Type B pancreatic cell (in vitro differentiated cells): ENCODE results near the gene MYEOV. TPM values are rescaled to one million over a fixed set of nuclear protein-coding genes. Genes with fewer than 3 reads are reported as not detected.

Experiments used
- DNase-seq: peaks from one replicate; pipeline ENCODE4 v3.0.0; 2021; ENCODE audit warnings: mixed read lengths; ENCODE audit not compliant: unreplicated experiment; ENCODE audit errors: extremely low spot score
- H3K27ac Mint-ChIP-seq: 2 replicates; pipeline ENCODE4 v1.8.0; 2021; ENCODE audit warnings: mild to moderate bottlenecking, mixed read lengths
- H3K27me3 Mint-ChIP-seq: 2 replicates; pipeline ENCODE4 v1.8.0; 2021; ENCODE audit warnings: mixed read lengths
- H3K36me3 Mint-ChIP-seq: 2 replicates; pipeline ENCODE4 v1.8.0; 2021; ENCODE audit warnings: mixed read lengths
- H3K4me1 Mint-ChIP-seq: one replicate; pipeline ENCODE4 v1.8.0; 2021; ENCODE audit warnings: mixed read lengths; ENCODE audit not compliant: unreplicated experiment
- H3K4me3 Mint-ChIP-seq: 2 replicates; pipeline ENCODE4 v1.8.0; 2021; ENCODE audit warnings: mild to moderate bottlenecking, mixed read lengths
- H3K9me3 Mint-ChIP-seq: 2 replicates; pipeline ENCODE4 v1.8.0; 2021; ENCODE audit warnings: mixed read lengths
- total RNA-seq: library from RNA; stranded (reverse); gene quantifications from 2 replicates; pipeline ENCODE4 v1.2.1, GENCODE V29; 2021; ENCODE audit warnings: low replicate concordance
- TF ChIP-seq, protein P1 (sequence below): fragments of 200-600 bp; sonication (generic); conservative IDR thresholded peaks from 2 replicates; pipeline ENCODE4 v1.5.0; 2021; ENCODE audit warnings: antibody characterized with exemption, mild to moderate bottlenecking

Gene MYEOV
- total RNA-seq, 1 donor from 2014 or later: 4.1 TPM

DNA sequence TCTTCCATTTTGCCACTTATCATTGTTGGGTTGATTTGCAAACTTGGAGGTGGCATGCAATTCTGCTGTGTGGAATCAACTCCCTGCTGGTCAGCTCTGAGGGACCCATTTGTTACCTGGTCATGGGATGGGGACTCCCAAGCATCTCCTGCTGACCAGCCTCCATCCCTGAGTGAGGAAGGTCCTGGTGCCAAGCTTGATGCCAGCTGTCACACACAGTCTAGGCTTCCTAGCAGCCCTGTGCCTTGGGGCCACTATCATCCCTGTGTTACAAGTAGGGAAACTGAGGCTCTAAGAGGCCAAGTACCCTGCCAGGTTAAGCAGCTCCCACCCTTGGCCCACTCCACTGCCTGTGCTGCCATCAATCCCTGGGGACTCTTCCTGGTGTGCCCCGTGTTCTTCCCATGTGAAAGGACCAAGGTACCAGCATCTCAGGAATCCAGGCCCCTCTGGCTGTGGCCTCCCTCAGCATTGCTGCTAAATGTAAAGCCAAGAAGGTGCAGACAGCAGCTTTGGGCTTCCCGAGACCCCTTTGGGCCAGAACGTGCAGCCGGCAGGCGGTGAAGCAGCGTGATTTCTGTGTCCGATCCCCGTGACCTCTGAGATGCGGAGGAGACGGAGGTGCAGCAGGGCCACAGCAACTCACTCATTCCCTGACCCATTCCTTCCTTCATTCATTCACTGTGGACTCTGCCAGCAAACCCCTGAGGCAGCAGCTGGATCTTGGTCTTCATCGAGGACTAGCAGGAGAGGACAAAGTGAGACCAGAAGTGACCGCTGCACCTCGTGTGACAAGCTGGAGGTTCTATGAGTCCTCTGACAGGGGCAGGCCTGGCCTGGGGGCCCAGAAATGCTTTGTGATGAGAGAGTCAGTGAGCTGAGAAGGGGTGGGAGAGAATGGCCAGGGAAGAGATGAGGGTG, 49.7 kb downstream of the MYEOV start:
- Mint-ChIP-seq H3K36me3 (no peaks in the 10 kb centered on the region), H3K4me3 (no peak overlapping the region), H3K27me3 (no peaks in the 10 kb centered on the region), H3K4me1 (peaks cover 10% of the 10 kb centered on the region), H3K27ac (no peak overlapping the region), H3K9me3 (no peaks in the 10 kb centered on the region)
- peak; percentile 56 for DNase-seq
- TF ChIP-seq, protein P1, sequence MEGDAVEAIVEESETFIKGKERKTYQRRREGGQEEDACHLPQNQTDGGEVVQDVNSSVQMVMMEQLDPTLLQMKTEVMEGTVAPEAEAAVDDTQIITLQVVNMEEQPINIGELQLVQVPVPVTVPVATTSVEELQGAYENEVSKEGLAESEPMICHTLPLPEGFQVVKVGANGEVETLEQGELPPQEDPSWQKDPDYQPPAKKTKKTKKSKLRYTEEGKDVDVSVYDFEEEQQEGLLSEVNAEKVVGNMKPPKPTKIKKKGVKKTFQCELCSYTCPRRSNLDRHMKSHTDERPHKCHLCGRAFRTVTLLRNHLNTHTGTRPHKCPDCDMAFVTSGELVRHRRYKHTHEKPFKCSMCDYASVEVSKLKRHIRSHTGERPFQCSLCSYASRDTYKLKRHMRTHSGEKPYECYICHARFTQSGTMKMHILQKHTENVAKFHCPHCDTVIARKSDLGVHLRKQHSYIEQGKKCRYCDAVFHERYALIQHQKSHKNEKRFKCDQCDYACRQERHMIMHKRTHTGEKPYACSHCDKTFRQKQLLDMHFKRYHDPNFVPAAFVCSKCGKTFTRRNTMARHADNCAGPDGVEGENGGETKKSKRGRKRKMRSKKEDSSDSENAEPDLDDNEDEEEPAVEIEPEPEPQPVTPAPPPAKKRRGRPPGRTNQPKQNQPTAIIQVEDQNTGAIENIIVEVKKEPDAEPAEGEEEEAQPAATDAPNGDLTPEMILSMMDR: no peak

DNA sequence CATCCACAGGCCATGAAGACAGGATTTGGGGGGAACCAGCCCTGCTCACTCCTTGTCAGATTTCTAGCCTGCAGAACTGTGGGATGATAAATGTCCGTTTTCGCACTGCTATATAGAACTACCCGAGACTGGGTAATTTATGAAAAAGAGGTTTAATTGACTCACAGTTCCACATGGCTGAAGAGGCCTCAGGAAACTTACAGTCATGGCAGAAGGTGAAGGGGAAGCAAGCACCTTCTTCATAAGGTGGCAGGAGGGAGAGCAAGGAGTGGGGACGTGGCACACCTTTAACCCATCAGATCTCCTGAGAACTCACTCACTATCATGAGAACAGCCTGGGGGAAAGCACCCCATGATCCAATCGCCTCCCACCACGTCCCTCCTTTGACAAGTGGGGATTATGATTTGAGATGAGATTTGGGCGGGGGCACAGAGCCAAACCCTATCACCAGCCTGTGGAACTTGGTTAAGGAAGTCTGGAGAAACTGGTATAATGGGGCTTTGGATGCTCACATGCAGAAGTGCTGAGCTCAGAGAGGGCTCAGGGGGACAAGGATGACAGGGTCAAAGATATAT, 50.7 kb downstream of the MYEOV start:
- no peaks in the 10 kb centered on the region for H3K9me3 Mint-ChIP-seq
- TF ChIP-seq, protein P1: no peak
- no peaks in the 10 kb centered on the region for H3K36me3 Mint-ChIP-seq
- H3K4me1 Mint-ChIP-seq: peaks cover 10% of the 10 kb centered on the region
- no peaks in the 10 kb centered on the region for H3K27me3 Mint-ChIP-seq
- peak; percentile 16 for DNase-seq
- no peak overlapping the region for H3K27ac Mint-ChIP-seq
- no peak overlapping the region for H3K4me3 Mint-ChIP-seq

Other genes starting within 250 kb of the MYEOV start
- 19.5 and 20.7 TPM in 2 replicates for gene TPCN2, start 245.2 kb upstream of the MYEOV start, total RNA-seq
- 0.52 and 5.3 TPM in 2 replicates for gene SMIM38, start 138.2 kb upstream of the MYEOV start, total RNA-seq
- gene LINC01488, start 187.5 kb downstream of the MYEOV start, total RNA-seq: not detected in 2 replicates